HG02943 (cell line): Measurements from ENCODE around the gene CENPU.
"Not testable (repeated sequence)": the region's sequence is repeated elsewhere in the genome, so short reads cannot be mapped to it uniquely, and the experiment has no call there.

Experiments used
- ATAC-seq: cut with Tn5 transposase; IDR thresholded peaks from one replicate; pipeline ENCODE4 v1.9.1; 2021; ENCODE audit warnings: mild to moderate bottlenecking, low read depth, moderate library complexity; ENCODE audit not compliant: unreplicated experiment

The CENPU gene, protein sequence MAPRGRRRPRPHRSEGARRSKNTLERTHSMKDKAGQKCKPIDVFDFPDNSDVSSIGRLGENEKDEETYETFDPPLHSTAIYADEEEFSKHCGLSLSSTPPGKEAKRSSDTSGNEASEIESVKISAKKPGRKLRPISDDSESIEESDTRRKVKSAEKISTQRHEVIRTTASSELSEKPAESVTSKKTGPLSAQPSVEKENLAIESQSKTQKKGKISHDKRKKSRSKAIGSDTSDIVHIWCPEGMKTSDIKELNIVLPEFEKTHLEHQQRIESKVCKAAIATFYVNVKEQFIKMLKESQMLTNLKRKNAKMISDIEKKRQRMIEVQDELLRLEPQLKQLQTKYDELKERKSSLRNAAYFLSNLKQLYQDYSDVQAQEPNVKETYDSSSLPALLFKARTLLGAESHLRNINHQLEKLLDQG

DNA sequence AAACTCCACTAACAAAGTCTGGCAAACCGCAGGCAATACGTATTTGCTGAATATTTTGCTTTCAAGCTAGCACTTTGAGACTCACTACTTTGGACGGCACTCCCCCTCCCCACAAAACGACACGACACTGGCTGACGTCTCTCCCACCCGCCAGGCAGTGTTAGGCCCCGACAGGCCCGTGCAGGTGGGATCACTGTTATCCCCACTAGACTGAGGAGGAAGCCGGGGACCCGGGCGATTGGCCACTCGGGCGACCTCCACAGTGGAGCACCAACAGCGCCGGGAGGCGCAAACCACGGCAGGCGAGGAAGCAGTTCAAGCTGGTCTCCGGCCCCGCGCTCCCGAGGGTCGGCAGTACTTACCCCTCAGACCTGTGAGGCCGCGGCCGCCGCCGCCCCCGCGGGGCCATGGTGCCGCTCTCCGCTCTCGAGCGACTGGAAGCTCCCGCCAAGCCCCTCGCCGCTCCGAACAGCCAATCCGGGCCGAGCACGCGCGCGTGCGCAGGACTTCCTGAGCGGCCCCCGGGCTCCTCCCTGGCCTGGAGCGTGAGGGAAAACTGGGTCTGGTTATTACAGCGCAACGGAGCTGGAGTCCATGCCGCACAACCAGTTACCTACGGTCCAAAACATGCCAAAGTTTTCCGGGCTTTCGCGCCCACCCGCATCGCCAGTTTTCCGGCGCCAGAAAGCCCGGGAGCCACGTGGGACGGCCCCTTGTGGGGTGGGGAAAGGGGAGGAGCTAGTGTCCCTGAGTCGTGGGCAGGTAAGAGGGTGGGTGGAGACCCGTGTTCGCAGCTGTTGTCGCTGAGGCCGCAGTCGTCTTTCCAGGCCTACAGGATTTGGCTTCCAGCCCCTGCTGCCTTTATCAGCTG is at the start of gene CENPU:
Gene CENPU, minus strand, starts transcription at position 443 of the 871 bp plus-strand sequence. Its CDS starts 34 bp downstream, at position 409.
- ATAC-seq = peak; percentile 88

DNA sequence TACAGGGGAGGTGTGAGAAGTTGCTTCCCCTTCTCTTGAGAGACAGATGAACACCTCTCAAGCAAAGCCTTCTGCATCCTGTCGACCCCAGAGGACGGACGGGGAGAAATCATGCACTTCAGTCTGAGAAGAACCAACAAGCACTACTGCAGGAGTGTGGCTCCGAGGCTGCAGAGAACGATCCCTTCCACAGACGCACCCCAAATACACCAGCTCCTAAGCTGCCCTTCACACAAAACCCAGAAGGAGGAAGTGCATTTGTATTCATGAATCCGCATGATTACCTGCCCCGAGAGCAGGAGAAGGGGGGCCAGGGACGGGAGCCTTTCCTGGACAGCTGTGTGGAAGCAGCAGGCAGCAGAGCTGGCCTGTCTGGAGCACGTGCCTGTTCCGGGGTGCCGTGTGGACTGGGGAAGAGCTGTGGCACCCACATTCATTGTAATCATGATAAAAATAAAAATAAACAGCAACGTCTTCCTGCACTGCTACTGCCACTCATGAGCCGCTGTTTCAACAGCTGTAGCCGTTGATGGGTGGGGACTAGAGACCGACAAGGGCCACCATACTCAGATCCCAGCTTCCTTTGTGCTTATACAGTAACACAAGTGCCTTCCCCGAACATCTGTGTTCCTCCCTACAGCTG is 49.0 kb upstream of the CENPU start:
- ATAC-seq = no peak

DNA sequence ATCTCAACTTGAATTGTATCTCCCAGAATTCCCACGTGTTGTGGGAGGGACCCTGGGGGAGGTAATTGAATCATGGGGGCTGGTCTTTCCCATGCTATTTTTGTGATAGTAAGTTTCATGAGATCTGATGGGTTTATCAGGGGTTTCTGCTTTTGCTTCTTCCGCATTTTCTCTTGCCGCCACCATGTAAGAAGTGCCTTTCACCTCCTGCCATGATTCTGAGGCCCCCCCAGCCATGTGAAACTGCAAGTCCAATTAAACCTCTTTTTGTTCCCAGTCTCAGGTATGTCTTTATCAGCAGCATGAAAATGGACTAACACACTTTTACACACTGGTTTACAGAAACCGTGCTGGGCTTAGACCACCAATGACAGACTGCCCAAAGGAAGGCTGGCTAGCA is 45.3 kb upstream of the CENPU start:
- ATAC-seq = not testable (repeated sequence)

DNA sequence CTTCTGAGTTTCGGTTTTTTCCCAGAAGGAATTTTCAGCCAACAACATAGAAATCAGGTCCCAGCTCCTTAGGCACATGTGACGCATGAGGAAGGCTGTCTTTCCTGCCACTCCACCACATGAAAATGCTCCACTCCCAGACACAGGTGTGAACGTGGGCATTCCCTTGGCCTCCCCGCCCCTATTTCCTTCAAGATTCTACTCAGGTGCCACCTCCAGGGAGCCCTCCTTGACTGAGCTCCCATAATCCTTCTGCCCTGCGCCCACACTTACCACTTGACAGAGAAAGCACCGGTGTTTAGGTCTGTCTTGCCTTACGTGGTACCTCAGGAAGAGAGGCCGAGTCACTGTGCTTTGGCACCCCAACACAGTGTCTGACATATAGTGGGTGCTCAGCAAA is 44.4 kb upstream of the CENPU start:
- no peak for ATAC-seq

DNA sequence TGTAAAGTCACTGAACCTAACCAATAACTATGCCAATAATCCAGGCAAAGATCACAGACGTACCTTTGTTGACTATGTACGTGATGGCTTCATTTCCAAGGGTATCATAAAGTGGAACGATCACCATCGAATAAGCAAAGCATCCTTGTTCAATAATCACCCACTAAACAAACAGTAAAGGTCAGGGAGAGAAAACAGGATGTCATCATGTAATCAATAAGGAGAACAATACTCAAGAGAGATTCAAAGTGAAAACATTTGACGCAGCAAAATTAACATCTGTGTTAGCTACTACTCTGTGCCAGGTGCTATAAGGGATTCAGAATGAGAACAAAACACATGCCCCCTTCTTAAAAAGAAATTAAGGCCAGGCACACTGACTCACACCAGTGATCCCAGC is 42.9 kb upstream of the CENPU start:
- no peak for ATAC-seq

DNA sequence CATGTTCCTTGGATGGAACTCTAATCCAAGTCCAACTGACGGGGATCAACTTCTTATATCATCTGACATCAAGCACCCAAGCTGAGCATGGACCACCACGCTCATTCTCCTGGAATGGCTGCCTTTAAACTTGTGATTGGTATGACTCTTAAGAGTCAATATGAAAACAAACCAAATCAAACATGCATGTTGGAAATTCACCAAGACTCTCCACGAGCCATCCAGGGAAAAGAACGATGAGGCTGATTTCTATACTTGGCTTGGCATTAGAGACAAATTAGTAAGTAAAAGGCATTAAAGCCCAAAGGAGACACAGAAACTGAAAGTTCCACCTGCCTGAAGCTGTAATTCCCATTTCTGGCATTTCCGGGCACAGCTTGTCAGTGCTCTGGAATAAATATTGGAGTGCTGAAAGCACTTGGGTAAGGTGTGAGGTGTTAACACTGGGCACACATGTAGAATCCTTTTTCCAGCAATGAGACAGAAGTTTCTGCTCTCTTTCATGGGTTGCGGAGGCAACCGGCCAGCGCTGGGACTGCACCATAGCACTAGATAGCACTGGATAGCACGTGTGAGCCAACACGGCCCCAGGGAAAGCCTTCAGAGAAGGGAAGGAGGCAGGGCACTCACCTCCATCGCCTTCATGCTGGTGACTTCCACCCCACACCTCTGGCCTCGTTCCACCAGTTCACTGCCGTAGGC is 42.1 kb upstream of the CENPU start:
- ATAC-seq = no peak

DNA sequence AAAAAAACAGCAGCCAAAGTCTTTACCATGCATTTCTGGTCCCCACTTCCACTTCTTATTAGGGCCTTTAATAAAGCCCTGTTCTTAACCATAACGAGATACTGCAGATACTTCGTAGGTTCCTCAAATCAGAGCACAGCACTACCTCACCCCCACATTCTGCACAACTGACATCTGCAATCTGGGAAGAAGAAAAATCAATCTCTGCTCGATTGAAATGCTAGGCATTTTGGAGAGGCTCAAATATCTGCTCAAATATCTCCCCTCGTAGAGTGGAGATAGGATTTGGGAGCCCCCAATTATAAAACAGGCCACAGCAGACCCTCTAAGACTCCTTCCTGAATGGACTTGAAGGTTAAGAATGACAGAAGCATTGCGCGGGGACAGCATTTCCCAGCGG is 40.3 kb upstream of the CENPU start:
- ATAC-seq = no peak

DNA sequence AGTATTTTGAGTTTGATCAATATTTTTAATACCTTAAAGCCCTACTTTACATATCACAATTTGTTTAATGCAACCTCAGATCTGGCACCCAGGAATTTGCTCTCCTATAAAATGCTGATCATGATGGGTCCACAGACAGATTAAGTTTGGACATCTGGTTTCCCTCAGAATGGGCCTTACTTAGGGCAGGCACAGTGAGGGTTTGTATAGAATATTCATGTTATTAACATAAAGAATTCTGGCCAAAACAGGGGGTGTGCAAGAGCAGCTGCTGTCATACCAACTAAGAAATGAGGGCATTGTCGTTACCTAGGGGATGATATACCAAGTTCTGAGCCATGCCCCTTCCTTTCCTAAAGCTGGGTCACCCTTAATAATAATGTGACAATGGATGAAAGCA is 37.5 kb upstream of the CENPU start:
- ATAC-seq = no peak

DNA sequence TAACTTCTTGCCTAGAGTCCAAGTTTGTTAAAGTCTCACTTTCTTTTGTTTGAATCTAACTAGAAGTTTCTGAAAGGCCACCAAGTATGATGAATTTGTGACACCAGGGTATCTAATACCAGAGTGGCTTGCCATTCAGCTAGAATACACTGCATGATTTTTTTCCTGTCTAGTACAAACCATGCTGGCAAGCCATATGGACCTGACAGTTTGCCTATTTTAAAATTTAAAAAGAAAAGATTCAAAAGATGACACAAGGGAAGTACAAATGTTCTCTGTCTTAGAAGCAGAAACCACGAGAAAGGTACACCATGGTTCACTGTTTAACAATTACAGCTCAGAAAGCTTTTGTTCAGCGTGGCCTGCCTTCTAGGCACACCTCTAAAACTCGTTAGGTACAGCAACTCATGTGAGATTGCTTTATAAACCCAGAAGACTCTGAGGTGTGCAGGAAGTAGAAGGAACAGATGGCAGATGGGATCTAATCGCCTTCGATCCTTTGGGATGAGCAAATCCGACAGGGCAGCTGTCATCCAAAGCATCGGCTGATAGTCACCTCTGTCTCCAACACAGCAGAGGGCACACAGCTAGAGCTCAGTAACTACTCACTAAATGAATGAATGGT is 35.4 kb upstream of the CENPU start:
- no peak for ATAC-seq

DNA sequence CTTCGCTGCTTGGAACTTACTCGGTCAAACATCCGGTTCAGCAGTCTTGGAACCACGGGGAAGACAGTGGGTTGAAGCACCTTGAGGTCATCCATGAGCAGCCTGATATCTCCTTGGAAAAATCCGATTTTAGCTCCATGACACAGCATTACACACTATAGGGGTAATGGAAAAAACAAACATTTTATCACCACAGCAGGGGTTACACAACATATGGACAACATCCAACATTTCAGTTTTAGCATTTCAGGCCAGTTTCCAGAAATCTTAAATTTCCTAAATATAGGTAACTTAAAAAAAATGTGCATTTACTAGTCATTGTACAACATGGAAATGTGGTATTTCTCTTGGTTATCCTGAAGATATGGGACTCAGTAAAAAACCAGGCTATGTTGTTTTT is 34.4 kb upstream of the CENPU start:
- no peak for ATAC-seq

DNA sequence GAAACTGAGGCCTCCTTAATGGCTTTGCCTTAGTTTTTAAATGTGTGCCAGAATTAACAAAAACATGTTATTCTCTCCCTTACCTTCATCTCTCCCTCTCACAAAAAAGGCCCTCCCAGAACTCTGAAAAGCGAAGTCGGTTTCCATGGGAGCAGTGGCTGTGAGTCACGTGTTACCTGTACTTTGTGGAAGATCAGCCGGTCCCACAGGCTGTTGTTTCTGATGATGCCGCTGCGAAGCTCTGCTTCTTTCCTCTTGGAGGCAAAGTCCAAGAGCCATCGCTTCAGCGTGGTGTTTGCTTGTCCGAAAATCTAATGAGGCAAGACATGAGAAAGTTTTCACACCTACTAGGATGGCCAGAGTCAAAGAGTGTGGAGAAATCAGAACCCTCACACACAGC is 32.5 kb upstream of the CENPU start:
- ATAC-seq = no peak

DNA sequence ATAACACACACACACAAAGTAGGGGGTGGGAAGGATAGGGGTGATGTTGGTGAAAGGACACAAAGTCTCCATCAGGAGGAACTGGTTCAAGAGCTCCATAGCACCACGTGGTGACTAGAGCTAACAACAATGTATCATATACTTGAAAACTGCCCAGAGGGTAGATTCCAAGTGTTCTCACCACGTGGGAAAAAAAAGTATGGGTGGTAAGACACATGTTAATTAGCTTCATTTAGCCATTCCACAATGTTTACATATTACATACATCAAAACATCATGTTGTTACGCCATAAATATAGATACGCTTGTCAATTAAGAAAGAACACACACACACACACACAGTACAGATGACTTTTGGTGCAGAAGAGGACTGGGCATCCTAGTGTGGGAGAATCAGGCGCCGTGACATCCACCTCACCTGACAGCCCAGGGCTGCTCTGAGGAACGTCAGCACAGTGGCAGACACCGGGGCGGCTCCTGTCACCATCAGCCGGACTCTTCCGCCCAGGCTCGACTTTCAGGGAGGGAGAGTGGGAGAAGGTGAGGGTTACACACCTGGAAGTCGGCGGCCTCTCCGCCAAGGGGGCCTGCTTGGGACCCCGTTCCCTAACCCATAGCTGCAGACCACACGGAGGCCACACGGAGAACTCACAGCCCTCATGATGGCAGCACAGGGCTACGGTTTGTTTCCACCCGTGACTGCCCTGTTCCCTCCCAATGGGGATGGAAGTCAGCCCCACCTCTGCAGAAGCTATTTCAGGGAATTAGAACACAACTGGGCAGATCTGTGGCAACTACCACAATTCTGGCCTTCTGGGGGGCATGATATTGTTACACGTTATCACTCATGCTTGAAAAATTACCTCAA is 31.8 kb upstream of the CENPU start:
- ATAC-seq = no peak

DNA sequence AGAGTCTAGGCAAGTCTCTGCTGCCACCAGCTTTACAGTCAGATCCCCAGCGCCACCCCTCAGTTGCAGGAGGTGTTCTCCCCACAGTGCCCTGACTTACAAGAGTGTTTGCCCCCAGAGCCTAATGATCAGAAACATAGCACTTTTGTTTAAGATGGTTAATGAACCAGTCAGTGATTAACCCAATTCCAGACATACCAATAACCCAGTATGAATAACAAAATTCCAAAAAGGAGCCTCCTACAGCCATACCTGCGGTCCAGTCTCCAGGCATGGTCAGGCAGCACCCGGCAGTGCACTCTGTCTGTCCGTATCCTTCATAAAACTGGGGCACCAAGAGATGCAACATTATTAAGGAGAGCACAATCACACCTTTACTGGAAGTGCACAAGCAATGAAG is 30.7 kb upstream of the CENPU start:
- no peak for ATAC-seq

DNA sequence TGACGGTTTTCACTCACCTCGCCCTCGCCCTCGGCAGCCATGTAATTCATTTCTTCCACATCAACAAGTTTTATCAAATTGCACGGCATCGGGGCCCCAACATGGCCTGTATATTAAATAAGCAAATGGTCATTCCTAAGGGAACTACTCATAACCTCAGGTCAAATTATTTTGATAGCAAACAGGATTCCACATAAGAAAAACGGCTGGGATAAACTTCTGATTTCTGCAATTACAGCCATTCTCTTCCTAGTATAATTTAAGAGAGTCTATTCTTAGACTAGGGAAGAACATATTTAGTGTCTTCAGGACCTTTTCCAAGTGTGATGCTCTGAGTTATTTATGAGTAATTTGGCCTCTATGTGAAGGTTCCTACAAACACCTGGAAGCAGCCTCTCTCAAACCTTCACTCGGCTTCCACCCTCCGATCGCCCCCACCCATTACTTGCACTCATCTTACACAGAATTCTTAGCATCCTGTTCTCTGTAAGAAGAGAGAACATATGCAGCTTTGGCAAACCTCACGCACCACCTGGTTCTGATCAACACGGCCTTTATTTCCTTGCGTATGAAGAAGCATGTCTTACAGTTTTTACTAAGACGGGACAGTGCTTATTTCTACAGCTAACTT is 29.4 kb upstream of the CENPU start:
- no peak for ATAC-seq

DNA sequence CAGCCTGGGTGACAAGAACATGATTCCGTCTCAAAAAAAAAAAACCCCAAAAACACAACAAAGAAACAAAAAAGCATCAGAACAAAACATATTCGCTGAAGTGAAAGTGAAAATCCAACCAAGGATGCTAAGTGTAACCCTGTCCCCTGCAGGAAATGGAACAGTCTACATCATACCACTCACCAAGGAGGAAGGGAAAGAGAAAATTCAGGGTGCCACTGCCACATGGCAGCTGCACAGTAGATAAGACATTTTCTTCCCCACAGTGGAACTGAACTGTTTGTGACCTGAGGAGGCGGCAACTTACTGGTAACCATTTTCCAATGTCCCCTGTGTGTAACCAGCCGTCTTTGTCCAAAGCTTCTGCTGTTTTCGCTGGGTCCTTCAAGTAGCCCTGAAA is 28.2 kb upstream of the CENPU start:
- ATAC-seq = no peak

DNA sequence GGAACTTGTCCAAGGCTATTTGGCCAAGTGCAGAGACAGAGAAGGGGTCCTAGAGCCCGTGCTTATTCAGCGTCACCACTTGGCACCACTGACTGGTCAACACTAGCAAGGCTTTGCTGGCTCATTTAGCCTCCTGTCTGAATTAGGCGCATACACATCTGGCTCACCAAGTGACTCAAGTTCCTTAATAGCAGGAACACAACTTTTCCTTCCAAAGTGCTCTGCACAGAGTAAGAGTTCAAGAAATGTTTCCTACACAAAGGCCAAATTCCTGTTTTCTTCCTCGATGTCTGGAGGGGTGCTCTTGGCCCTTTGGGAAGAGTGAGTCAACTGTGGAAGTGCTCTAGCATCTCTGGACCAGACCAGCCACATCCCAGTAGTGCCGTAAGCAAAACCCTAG is 26.8 kb upstream of the CENPU start:
- ATAC-seq = no peak

DNA sequence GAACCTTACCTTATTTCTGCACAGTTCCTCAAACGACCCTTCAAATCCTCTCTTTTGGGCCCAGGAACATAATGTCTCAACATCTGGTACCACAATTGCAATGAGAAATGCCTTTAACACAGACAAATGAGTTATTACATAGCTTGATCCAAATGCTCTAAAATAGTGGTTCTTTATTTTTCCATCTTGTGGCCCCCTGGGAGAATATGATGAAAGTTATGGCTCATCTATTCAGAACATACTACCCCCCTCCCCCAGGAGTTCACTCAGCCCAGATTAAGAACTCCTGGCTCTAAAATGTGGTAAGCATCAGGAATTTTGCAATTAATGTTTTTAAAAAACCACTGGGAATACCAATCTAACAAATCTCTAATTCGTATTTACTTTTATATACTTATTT is 23.9 kb upstream of the CENPU start:
- no peak for ATAC-seq

DNA sequence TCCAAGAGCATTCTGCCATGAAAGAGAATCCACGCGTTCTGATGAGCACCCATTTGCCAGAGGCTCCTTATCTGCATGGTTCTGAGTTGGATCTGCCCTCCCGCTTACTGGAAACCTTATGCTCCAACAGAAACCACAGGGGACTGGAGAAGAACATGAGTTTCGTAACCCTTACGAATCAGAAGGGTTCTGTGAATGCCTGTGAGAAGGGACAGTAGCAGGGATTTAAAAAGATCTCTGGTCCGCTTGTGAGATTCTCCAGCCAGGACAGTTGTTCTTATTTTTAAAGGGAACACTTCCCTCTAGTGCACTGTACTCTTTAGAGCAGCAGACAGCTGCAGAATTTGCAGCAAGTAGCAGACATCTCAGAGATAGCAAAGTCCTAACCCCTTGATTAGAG is 22.5 kb upstream of the CENPU start:
- no peak for ATAC-seq

DNA sequence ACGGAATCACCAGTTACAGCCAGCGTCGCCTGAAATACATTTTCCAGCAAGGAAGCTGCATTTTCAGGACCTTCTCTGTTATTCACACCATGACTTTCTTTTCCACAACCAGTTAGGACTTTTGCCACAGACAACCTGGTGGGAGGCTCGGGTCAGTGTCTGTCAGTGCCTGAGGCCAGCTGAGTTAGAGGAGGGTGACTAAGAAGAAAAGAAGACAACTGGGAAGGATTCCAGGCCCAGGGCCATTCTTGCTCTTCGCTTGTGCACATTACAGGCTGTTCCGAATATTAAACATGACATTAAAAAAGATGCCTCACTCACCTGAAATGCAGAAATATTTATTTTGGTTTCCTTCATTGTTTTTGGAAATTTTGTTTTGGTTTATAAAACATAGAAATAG is 21.4 kb upstream of the CENPU start:
- ATAC-seq = no peak
